Effector memory CD4-positive, alpha-beta T cell (primary cell): Measurements from ENCODE around the gene DHX38.

Experiments used
- DNase-seq, 3 donors: peaks; one replicate each; pipeline ENCODE4 v3.0.0-alpha.2; 2020
- H3K27ac ChIP-seq: 2 replicates; pipeline ENCODE4 v1.7.0; 2013; ENCODE audit warnings: mild to moderate bottlenecking, low read length, moderate library complexity; ENCODE audit not compliant: insufficient read depth, poor library complexity, severe bottlenecking
- H3K27me3 ChIP-seq: replicated peaks from 2 replicates; pipeline ENCODE4 v1.7.0; 2013; ENCODE audit warnings: mild to moderate bottlenecking, low read length; ENCODE audit not compliant: insufficient read depth, control insufficient read depth, poor library complexity, severe bottlenecking
- H3K36me3 ChIP-seq: 2 replicates; pipeline ENCODE4 v1.7.0; 2013; ENCODE audit warnings: mild to moderate bottlenecking, low read length, moderate library complexity; ENCODE audit not compliant: control insufficient read depth, insufficient read depth
- H3K4me1 ChIP-seq: 2 replicates; pipeline ENCODE4 v1.7.0; 2013; ENCODE audit warnings: low read length, mild to moderate bottlenecking; ENCODE audit not compliant: control insufficient read depth, insufficient read depth, poor library complexity, severe bottlenecking
- H3K4me3 ChIP-seq: 2 replicates; pipeline ENCODE4 v1.7.0; 2013; ENCODE audit warnings: low read length, low read depth, mild to moderate bottlenecking; ENCODE audit not compliant: insufficient read depth, poor library complexity, severe bottlenecking
- H3K9me3 ChIP-seq: 2 replicates; pipeline ENCODE4 v1.7.0; 2013; ENCODE audit warnings: mild to moderate bottlenecking, low read length, moderate library complexity; ENCODE audit not compliant: control insufficient read depth

The DHX38 gene

DNA sequence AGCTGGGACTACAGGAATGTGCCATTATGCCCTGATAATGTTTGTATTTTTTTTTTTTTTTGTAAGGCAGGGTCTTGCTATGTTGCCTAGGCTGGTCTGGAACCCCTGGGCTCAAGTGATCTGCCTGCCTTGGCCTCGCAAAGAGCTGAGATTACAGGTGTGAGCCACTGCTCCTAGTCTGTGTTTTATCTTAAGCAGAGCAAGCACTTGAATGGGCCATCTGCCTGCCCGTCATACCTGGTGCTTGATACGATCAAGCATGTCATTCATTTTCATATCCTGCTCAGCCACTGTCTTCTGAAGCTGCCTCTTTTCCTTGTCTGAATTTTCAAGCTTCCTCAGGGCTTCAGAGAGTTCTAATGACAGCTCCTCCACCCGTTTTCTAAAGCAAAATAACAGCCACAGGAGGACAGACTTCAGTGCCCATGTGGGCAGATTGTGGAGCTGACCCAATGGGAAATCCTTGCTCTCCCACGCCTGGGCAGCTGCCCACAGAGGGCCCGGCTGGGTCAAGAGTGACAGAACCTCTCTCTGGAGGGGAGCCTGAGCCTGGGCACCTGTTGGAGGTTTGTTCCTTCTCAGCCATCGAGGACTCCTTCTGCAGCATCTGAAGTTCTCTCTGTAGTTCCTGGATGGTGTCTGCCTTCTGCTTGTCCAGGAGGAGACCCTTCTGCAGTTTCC is 36.5 kb downstream of the DHX38 start:
- no peak overlapping the region for H3K4me3 ChIP-seq
- DNase-seq = no peak
- no peaks in the 10 kb centered on the region for H3K27me3 ChIP-seq
- no peaks in the 10 kb centered on the region for H3K36me3 ChIP-seq
- H3K9me3 ChIP-seq = no peaks in the 10 kb centered on the region
- no peaks in the 10 kb centered on the region for H3K4me1 ChIP-seq
- no peak overlapping the region for H3K27ac ChIP-seq

DNA sequence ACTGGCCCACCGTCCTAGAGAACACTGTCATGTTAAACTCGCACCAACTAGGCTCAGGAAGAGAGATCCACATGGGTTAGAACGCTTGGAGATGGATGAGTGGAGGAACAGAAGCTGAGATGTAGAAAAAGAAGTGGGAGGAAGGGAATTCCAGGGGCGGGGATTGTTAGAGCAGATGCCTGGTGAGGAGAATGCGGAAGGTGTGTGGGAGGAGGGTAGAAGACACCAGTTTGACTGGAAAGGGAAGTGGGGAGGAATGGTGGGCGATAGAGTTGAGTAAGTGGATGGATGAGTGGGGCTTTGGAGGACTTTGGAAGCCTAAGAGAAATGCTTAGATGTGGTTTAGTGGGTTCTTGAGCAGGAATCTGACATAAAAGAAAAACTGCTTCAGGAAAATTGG is 37.4 kb downstream of the DHX38 start:
- Histone ChIP-seq H3K4me3 (no peak overlapping the region), H3K9me3 (no peaks in the 10 kb centered on the region), H3K4me1 (no peaks in the 10 kb centered on the region), H3K27ac (no peak overlapping the region), H3K36me3 (no peaks in the 10 kb centered on the region), H3K27me3 (no peaks in the 10 kb centered on the region)
- no peak for DNase-seq

DNA sequence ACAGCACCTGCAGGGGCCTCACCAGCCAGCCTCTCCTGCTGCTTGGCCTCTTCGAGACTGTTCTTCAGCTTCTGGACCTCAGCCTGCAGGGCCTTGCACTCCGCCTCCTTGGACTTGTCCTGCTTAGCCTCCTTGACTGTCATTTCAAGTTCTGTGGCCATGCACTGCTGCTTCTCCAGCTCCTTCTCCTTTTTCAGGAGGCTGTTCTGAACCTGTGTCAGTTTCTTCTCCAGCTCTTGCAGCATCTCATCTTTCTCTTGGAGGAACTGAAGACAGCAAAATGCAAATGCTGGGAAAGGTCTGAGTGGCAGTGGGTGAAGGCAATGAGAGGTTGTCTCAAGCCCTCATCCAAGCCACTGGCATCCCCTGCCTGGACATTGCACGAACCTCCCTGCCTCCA is 39.1 kb downstream of the DHX38 start:
- no peak for DNase-seq
- Histone ChIP-seq H3K4me1 (no peaks in the 10 kb centered on the region), H3K9me3 (no peaks in the 10 kb centered on the region), H3K27me3 (no peaks in the 10 kb centered on the region), H3K27ac (no peak overlapping the region), H3K36me3 (no peaks in the 10 kb centered on the region), H3K4me3 (no peak overlapping the region)

- Histone ChIP-seq H3K27me3 (no peaks in the 10 kb centered on the region), H3K36me3 (no peaks in the 10 kb centered on the region)
- DNase-seq = no peak
Observed at GRCh38 chr16:72134507-72134906, 40.9 kb downstream of the DHX38 start.

DNA sequence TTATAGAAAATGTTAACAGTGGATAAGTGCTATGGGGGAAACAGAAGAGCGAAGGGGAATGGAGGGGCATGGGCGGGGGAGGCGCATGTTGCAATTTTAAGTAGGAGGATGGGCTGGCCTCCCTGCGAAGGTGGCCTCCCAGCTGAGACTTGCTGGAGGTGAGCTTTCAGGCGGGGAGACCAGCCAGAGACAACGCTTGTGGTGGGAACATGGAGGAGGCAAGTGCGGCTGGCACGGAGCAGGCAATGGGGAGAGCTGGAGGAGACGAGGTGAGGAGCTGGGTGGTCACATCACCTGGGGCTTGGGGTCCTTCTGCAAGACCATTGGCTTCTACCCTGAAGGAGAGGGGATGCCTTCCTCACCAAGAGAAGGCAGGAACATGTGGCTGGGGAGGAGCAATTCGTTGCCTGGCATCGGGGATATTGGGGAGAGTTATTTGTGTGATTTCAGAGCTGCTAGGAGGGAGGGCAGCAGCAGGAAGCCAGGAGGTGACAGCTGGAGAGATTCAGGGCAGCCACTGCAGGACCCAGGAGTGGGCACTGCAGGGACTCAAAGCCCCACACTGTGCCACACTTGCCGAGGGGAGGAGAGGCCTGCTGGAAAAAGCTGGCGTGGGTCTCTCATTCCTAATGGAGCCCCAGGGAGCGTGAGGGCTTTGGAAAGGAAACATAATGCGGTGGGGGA is 43.9 kb downstream of the DHX38 start:
- H3K9me3 ChIP-seq = no peaks in the 10 kb centered on the region
- no peaks in the 10 kb centered on the region for H3K4me1 ChIP-seq
- H3K36me3 ChIP-seq = no peaks in the 10 kb centered on the region
- H3K27me3 ChIP-seq = peaks cover 3% of the 10 kb centered on the region
- no peak overlapping the region for H3K27ac ChIP-seq
- DNase-seq = no peak
- no peak overlapping the region for H3K4me3 ChIP-seq

More at GRCh38 chr16:72134507-72134906, 40.9 kb downstream of the DHX38 start:
- Histone ChIP-seq H3K4me1 (no peaks in the 10 kb centered on the region), H3K9me3 (no peaks in the 10 kb centered on the region), H3K4me3 (no peak overlapping the region), H3K27ac (no peak overlapping the region)

DNA sequence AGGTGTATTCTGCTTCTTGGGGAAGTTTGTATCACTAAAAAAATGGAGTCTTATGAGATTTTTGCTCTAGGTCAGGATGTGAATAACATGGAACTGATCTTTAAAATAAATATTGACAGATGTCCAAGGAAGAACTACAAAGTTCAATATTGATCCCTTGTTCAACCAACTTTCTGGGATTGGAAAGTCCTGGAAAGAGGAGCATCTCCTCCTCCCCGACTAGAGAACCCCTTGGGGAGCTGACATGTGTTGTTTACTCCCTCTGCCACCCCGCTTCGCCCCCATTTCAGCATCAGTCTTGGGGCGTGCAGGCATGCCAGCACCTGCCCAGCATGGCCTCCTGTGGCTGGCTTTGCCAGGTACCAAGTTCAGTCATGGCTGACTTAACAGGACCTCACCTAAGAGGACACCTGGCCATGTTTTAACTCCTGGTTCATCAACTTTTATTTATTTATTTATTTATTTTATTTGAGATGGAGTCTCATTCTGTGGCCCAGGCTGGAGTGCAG is 44.5 kb downstream of the DHX38 start:
- Histone ChIP-seq H3K36me3 (no peaks in the 10 kb centered on the region), H3K9me3 (no peaks in the 10 kb centered on the region), H3K27me3 (peaks cover 3% of the 10 kb centered on the region), H3K4me1 (no peaks in the 10 kb centered on the region), H3K4me3 (no peak overlapping the region), H3K27ac (no peak overlapping the region)
- no peak for DNase-seq

GRCh38 chr16:72139908-72140307 is 46.3 kb downstream of the DHX38 start:
- Histone ChIP-seq H3K27ac (no peak overlapping the region), H3K36me3 (no peaks in the 10 kb centered on the region), H3K4me3 (no peak overlapping the region), H3K4me1 (no peaks in the 10 kb centered on the region), H3K27me3 (peaks cover 3% of the 10 kb centered on the region), H3K9me3 (no peaks in the 10 kb centered on the region)
- no peak for DNase-seq

DNA sequence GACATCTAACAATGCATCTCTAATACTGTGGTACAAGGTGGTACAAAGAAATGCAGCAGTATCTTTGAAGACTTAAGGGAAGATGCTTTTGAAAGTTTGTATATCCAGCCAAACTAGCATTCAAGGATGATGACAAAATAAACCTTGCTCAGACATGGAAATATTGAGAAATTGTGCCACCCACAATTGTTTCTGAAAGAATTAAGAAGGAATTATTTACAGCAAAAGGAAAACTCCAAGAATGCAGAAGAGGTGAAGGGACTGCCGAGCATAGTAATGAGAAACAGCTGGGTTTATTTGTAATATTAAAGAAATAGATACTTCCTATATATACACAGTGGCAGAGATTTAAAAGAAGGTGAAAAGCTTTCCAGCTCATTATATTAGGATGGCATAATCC is 48.8 kb downstream of the DHX38 start:
- no peak overlapping the region for H3K27ac ChIP-seq
- no peaks in the 10 kb centered on the region for H3K9me3 ChIP-seq
- H3K27me3 ChIP-seq = peaks cover 3% of the 10 kb centered on the region
- H3K4me1 ChIP-seq = no peaks in the 10 kb centered on the region
- no peak overlapping the region for H3K4me3 ChIP-seq
- H3K36me3 ChIP-seq = no peaks in the 10 kb centered on the region
- no peak for DNase-seq

GRCh38 chr16:72149676-72150464 is 56.2 kb downstream of the DHX38 start:
- no peaks in the 10 kb centered on the region for H3K36me3 ChIP-seq
- no peak for DNase-seq
- H3K27ac ChIP-seq = no peak overlapping the region
- no peak overlapping the region for H3K4me3 ChIP-seq
- no peaks in the 10 kb centered on the region for H3K9me3 ChIP-seq
- no peaks in the 10 kb centered on the region for H3K4me1 ChIP-seq
- peaks cover 2% of the 10 kb centered on the region for H3K27me3 ChIP-seq

DNA sequence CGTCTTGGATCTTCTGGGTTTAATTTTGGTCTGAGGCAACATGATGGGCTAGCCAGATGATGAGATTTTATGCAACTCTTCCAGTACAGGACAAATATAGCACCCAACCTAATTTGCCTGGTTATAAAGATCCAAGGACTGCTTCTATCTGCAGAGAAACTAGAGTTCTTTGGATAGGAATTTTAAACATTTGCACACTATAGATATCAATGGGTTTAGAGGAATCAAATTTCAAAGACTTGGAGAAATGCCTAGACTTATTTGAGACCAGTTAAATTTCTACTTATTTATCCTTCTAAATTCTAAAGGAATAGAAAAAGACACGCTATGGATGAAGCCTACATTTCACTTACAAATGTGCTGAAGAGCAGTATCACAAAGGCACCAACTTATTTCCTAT is 65.7 kb downstream of the DHX38 start:
- Histone ChIP-seq H3K4me1 (no peaks in the 10 kb centered on the region), H3K4me3 (no peak overlapping the region), H3K27ac (no peak overlapping the region), H3K36me3 (no peaks in the 10 kb centered on the region), H3K27me3 (peaks cover 3% of the 10 kb centered on the region), H3K9me3 (no peaks in the 10 kb centered on the region)
- no peak for DNase-seq
